ENCODE measurements around the gene TPD52L1.

TPD52L1 gene

DNA sequence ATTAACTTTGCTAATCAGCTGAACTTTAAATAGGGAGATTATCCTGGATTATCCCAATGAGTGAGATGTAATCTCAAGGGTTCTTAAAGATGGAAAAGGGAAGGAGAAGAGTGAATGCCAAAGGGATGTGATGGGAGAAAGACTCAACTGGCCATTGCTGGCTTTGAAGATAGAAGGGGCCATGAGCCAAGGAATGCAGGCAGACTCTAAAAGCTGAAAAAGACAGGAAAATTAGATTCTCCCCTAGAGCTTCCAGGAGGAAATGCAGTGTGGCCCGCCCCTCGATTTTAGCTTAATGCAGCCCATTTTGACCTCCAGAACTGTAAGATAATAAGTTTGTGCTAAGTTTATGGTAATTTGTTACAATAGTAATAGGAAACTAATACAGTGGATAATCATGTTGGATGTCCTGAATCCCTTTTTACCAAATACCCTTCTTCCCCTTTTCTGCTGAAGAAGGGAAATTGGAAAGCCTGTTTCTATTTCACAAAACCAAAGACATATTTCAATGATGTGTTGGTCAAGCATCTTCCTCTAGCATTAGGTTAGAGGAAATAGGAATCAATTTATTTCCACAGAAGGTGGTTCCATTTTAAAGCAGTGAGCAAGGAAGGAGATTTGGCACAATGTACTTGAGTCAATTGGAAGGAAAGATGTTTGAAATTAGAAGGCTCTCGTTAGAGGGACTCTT is 151.5 kb downstream of the TPD52L1 start:
- H3K4me3 Mint-ChIP-seq, result no peak overlapping the region
- H3K36me3 Mint-ChIP-seq, result peaks cover 8% of the 10 kb centered on the region
- CTCF ChIA-PET, result interaction anchor here (0.6 kb wide), 1 partner anchor 273 kb away, joined by 4 read pairs; no protein-coding TSS in a partner anchor
- H3K27ac Mint-ChIP-seq, result no peak overlapping the region
- peaks cover 13% of the 10 kb centered on the region for H3K27me3 Mint-ChIP-seq
- DNase-seq, result no peak
- no peaks in the 10 kb centered on the region for H3K9me3 Mint-ChIP-seq
- peaks cover 35% of the 10 kb centered on the region for H3K4me1 Mint-ChIP-seq

DNA sequence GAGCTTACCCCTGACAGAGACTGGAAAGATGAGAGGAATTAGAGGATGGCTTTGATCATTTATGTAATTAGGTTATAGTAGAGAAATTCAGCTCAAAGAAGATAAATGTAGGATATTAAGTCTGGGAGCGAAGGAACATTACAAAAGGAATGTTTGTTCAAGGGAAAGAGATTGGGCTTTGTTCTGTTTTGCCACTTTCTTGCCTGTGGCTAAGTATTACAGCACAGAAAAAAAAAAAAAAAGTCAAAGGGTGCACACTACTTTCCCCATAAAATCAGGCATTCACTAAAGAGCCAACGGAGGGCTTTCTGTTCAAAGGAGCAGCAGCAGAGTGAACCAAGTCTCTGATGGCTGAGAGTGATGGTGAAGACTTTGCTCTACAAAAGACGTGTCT is 153.2 kb downstream of the TPD52L1 start:
- Mint-ChIP-seq H3K36me3 (no peaks in the 10 kb centered on the region), H3K9me3 (no peaks in the 10 kb centered on the region), H3K4me1 (peaks cover 23% of the 10 kb centered on the region), H3K27me3 (peaks cover 13% of the 10 kb centered on the region), H3K27ac (no peak overlapping the region), H3K4me3 (no peak overlapping the region)
- no peak for DNase-seq
- CTCF ChIA-PET, result no interaction called here

DNA sequence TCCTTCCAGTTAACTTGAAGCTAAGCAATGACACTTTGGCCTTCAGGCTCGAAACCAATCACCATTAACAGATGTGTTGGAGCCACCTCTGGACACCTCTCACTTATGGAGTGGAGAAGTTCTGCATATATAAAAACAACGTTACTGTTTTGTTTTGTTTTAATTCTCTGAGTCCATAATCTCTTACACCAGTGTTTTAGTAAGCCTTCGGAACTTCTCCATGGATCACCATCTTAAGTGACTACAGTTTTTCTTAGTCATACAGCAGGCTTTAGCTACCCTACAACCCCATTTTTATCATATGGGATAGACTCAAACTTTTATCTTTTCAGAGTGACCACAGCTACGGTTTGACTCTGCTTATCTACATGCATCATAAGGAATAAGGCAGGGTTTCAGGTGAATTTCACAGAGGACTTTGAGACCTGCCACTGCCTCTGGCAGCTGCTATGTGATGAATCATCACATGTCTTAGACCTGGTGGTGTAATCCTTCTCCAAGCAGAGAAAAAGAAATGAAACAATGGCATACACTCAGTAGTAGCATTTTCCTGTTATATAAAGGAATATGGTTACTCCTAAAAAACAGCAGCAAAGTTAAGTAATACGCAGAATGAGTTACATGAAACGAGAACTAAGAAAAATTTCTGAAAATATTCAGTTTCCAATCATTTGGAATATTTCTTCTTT is 153.7 kb downstream of the TPD52L1 start:
- H3K27me3 Mint-ChIP-seq, result peaks cover 13% of the 10 kb centered on the region
- H3K27ac Mint-ChIP-seq, result no peak overlapping the region
- peaks cover 21% of the 10 kb centered on the region for H3K4me1 Mint-ChIP-seq
- no peak overlapping the region for H3K4me3 Mint-ChIP-seq
- DNase-seq, result no peak
- H3K9me3 Mint-ChIP-seq, result no peaks in the 10 kb centered on the region
- CTCF ChIA-PET, result interaction anchor here (0.6 to 7.4 kb wide), 2 partner anchors 460 to 482 kb away, joined by 3 to 49 read pairs; no protein-coding TSS in a partner anchor
- no peaks in the 10 kb centered on the region for H3K36me3 Mint-ChIP-seq

GRCh38 chr6:125307964-125308615 is 154.5 kb downstream of the TPD52L1 start:
- CTCF ChIA-PET, result interaction anchor here (0.6 to 7.4 kb wide), 2 partner anchors 459 to 482 kb away, joined by 3 to 49 read pairs; no protein-coding TSS in a partner anchor
- H3K27ac Mint-ChIP-seq, result no peak overlapping the region

GRCh38 chr6:125310994-125311649 is 157.5 kb downstream of the TPD52L1 start:
- peaks cover 6% of the 10 kb centered on the region for H3K4me1 Mint-ChIP-seq
- CTCF ChIA-PET, result interaction anchor here (0.7 to 7.4 kb wide), 12 partner anchors 12 to 663 kb away, joined by 3 to 82 read pairs (median 4); no protein-coding TSS in a partner anchor
- H3K36me3 Mint-ChIP-seq, result no peaks in the 10 kb centered on the region
- DNase-seq, result no peak
- peaks cover 13% of the 10 kb centered on the region for H3K27me3 Mint-ChIP-seq
- H3K9me3 Mint-ChIP-seq, result no peaks in the 10 kb centered on the region
- H3K27ac Mint-ChIP-seq, result no peak overlapping the region
- no peak overlapping the region for H3K4me3 Mint-ChIP-seq

More at GRCh38 chr6:125307964-125308615, 154.5 kb downstream of the TPD52L1 start:
- no peaks in the 10 kb centered on the region for H3K9me3 Mint-ChIP-seq
- H3K4me3 Mint-ChIP-seq, result no peak overlapping the region
- no peak for DNase-seq
- peaks cover 13% of the 10 kb centered on the region for H3K27me3 Mint-ChIP-seq
- no peaks in the 10 kb centered on the region for H3K36me3 Mint-ChIP-seq
- peaks cover 13% of the 10 kb centered on the region for H3K4me1 Mint-ChIP-seq

DNA sequence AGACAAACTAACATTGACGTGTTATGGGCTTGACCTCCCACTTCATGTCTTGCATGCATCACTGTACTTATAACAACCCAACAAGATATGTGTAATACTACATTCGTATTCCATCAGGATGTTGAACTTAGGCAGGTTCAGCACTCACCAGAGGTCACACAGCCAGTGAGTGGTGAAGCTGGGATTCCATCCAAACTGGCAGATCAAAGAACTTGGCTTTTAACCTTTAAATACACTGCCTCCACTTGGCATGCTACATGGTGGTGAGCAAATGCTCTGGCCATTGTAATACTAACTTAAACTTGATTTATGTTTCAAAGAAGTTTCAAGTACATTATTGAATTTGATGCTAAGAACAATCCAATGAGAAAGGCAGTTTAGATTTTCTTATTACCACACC is 158.9 kb downstream of the TPD52L1 start:
- Mint-ChIP-seq H3K36me3 (no peaks in the 10 kb centered on the region), H3K4me1 (peaks cover 6% of the 10 kb centered on the region), H3K27ac (no peak overlapping the region), H3K4me3 (no peak overlapping the region), H3K9me3 (no peaks in the 10 kb centered on the region), H3K27me3 (peaks cover 6% of the 10 kb centered on the region)
- no peak for DNase-seq
- CTCF ChIA-PET, result interaction anchor here (0.9 to 7.4 kb wide), 9 partner anchors 10 to 661 kb away, joined by 3 to 82 read pairs (median 4); no protein-coding TSS in a partner anchor

- CTCF ChIA-PET, result interaction anchor here (1.0 to 7.4 kb wide), 8 partner anchors 10 to 466 kb away, joined by 3 to 82 read pairs (median 6); no protein-coding TSS in a partner anchor
- Mint-ChIP-seq H3K4me1 (peaks cover 3% of the 10 kb centered on the region), H3K36me3 (no peaks in the 10 kb centered on the region), H3K9me3 (no peaks in the 10 kb centered on the region), H3K27ac (no peak overlapping the region), H3K27me3 (peaks cover 6% of the 10 kb centered on the region), H3K4me3 (no peak overlapping the region)
- DNase-seq, result no peak
Measured at GRCh38 chr6:125312950-125313349, 159.4 kb downstream of the TPD52L1 start.

Measured in activated naive CD4-positive, alpha-beta T cell treated with anti-CD3 and anti-CD28 coated beads, Interleukin-2, amount 10 ng/mL, durations not matched to agents 7 days and 5 days (primary cell).